SH-SY5Y (cell line): ENCODE results near the gene CAMKK2.

Experiments
- GATA2 ChIP-seq: IDR thresholded peaks from 2 replicates; pipeline ENCODE4 v1.6.1; 2011; ENCODE audit warnings: mild to moderate bottlenecking, low read depth, low read length
- GATA3 ChIP-seq: IDR thresholded peaks from 2 replicates; pipeline ENCODE4 v1.6.1; 2011; ENCODE audit warnings: low read depth, mild to moderate bottlenecking, low read length, moderate library complexity

CAMKK2 gene

GRCh38 chr12:121304306-121304705 lies 7.8 kb upstream of the CAMKK2 start:
- TF ChIP-seq GATA3, result no peak
- TF ChIP-seq GATA2, result no peak

- no peak for TF ChIP-seq GATA2
- TF ChIP-seq GATA3, result no peak
These were observed 5.4 kb upstream of the CAMKK2 start for GRCh38 chr12:121301876-121302275.

GRCh38 chr12:121300083-121300819 lies 3.7 kb upstream of the CAMKK2 start:
- no peak for TF ChIP-seq GATA3
- no peak for TF ChIP-seq GATA2

DNA sequence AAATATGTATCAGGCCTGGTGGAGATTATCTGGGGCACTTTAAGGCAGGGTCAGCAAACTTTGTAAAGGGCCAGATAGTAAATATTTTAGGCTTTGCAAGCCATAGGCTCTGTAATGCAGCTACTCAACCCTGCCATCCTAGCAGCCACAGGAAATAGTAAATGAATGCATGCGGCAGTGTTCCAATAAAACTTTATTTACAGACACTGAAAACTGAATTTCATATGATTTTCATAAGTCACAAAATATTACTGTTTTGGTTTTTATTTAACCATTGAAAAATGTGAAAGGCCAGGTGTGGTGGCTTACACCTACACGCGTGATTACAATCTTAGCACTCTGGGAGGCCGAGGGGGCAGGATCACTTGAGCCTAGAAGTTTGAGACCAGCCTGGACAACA lies 3.2 kb upstream of the CAMKK2 start:
- TF ChIP-seq GATA2 (no peak), GATA3 (no peak)

DNA sequence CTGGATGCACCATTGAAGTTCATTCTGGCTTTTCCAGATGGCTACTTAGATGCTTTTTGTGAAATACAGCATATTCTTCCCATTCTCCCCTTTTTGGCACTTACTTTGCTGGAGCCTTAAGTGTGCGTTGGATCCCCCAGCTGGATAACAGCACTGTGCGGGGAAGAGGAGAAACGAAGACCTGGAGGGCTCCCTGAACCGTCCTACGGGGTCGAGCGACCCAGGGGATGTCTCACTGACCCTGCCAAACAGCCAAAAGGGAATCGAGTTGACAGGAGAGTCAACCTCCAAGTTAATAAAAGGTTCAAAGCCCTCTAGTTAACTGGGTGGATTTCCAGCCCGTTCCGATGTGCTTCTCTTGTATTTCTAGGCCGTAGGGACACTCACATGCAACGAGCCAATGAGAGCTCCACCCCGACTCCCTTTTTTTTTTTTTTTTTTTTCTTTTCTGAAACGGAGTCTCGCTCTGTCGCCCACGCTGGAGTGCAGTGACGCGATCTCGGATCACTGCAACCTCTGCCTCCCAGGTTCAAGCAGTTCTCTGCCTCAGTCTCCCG lies 1.0 kb upstream of the CAMKK2 start:
- TF ChIP-seq GATA3, result no peak
- no peak for TF ChIP-seq GATA2

GRCh38 chr12:121295746-121296617 lies 527 bp downstream of the CAMKK2 start:
- no peak for TF ChIP-seq GATA2
- no peak for TF ChIP-seq GATA3

DNA sequence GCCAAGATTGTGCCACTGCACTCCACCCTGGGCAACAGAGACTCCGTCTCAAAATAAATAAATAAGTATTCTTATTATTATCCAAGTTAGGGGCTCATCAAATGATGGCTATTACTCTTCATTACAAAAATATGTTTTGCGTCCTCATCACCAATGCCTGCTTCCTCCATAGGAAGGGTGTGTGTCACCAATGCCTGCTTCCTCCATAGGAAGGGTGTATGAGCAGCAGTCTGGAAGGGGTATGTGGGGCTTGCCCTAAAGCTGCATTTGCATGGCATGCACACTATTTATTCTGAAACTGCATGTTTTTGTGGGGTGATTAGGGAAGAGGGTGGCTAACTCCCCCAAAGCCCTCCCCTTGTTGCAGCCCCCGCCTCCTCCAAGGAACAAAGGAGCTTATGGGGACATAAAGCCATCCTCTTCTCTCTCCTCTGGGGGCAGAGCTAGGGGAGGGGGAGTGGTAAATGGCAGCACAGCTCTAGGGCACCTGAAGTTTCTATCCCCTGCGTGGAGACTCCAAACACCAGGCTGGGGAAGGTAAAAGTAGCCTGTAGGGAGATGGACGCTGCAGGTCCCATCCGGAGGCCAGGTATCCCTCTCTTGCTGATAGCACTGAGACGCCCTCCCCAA lies 1.3 kb downstream of the CAMKK2 start:
- TF ChIP-seq GATA3 (no peak), GATA2 (no peak)

DNA sequence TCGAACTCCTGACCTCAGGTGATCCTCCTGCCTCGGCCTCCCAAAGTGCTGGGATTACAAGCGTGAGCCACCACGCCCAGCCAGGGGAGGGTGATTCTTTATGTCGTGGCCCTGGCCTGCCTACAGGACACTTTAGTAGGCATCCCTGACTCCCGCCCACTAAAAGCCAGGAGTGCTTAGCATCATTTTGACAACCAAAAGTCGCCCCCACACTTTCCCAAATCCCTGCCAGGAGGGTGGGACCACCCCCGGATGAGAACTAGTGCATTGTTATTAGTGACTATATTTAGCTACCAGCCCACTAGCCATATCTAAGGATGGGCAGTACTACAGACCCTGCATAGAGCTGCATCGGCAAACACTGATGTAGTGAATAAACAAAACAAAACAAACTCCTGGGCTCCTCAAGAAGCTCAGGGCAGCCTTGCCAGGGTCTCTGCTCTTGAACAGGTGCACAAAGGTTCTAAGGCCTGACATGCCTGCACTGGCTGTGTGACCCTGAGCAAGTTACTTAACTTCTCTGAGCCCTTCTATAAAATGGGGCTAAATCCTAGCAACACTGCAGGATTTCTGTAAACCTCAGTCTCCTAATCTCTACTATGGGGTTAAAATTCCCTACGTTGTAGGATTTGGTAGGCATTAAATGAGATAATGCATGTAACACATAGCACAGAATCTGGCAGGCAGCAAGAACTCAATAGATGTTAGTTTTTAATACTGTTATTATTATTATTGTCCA lies 2.2 kb downstream of the CAMKK2 start:
- TF ChIP-seq GATA2 (no peak), GATA3 (no peak)

DNA sequence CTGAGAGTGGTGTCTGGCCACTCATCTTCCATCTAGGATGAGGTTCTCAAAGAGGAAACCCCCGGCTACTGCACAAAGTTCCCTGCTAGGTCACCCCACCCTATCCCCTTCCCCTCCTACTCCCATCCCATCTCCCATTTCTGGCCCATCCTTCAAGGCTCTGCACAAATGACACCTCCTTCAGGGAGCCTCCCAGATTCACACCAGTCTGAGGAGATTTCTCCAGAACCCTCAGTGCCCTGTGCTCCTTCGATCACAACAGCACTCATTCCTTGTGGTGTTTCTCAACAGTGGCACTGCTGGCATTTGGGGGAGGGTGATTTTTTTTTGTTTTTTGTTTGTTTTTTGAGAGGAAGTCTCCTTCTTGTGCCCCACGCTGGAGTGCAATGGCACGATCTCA lies 2.9 kb downstream of the CAMKK2 start:
- no peak for TF ChIP-seq GATA2
- no peak for TF ChIP-seq GATA3

DNA sequence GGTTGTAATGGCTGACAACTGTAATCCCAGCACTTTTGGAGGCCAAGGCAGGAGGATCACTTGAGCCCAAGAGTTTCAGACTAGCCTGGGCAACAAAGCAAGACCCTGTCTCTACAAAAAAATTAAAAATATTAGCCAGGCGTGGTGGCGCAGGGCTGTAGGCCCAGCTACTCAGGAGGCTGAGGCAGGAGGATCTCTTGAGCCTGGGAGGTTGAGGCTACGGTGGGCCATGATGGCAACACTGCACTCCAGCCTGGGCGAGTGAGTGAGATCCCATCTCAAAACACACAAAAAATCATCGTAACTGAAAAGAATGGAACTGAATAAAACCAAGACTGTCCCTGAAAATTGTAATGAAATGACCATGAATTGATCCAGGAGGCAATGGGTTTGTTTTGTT lies 6.1 kb downstream of the CAMKK2 start:
- TF ChIP-seq GATA2, result no peak
- no peak for TF ChIP-seq GATA3

GRCh38 chr12:121289962-121290361 lies 6.5 kb downstream of the CAMKK2 start:
- no peak for TF ChIP-seq GATA3
- TF ChIP-seq GATA2, result no peak

DNA sequence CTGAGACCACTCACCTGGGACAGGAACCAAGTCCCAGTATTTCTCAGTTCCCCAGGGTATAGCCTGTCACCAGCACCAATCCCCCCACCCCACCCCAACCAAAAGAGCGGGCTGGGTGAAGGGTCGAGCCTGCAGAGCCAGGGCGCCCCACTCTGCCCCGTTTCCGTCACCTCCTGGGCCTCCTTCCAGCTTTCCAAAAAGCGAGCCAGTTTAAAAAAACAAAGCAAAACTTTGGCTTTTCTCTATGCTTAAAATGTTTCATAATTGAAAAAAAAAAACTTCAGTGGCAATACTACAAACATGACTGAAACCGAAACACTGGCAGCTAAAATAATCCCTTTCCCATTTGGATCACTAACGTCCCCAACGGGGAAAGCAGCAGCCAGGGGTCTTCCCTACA lies 7.5 kb downstream of the CAMKK2 start:
- TF ChIP-seq GATA2, result no peak
- no peak for TF ChIP-seq GATA3

- no peak for TF ChIP-seq GATA3
- no peak for TF ChIP-seq GATA2
These were observed 8.2 kb downstream of the CAMKK2 start for GRCh38 chr12:121288158-121288845.
